Mucosa of descending colon (tissue), 3 donors: Measurements from ENCODE around the gene VSIG10L2. TPM values are rescaled to one million over a fixed set of nuclear protein-coding genes. Genes with fewer than 3 reads are reported as not detected.
A peak's percentile ranks its signal among the peaks of the same experiment; 100 is the strongest.

ENCODE experiments used
- ATAC-seq: fragments of 200-7000 bp; cut with Tn5 transposase; one replicate; pipeline ENCODE4 v1.9.1; 2020; ENCODE audit warnings: mild to moderate bottlenecking, moderate library complexity
- DNase-seq, 3 donors: peaks; one replicate each; pipeline ENCODE4 v3.0.0-alpha.2; 2020
- H3K36me3 ChIP-seq: fragments of 200-600 bp; one replicate; pipeline ENCODE4 v1.8.0; 2021; ENCODE audit warnings: low read depth, mild to moderate bottlenecking
- H3K4me1 ChIP-seq: fragments of 200-600 bp; one replicate; pipeline ENCODE4 v1.8.0; 2021; ENCODE audit warnings: low read depth, mild to moderate bottlenecking
- H3K4me3 ChIP-seq: fragments of 200-600 bp; one replicate; pipeline ENCODE4 v1.8.0; 2021; ENCODE audit warnings: mild to moderate bottlenecking
- H3K9me3 ChIP-seq: fragments of 200-600 bp; one replicate; pipeline ENCODE4 v1.8.0; 2021; ENCODE audit warnings: mild to moderate bottlenecking
- CTCF ChIP-seq: fragments of 200-600 bp; IDR thresholded peaks from one replicate; pipeline ENCODE4 v1.8.0; 2022; ENCODE audit warnings: antibody characterized with exemption, mild to moderate bottlenecking
- intact Hi-C, 2 donors: fragments of 100-400 bp; cut with DNase I in 1 of 2; cut with micrococcal nuclease in 1 of 2; formaldehyde crosslinking; loops; one replicate each; pipeline versions ENCODE4 v1.11.0 to v1.11.1; 2022; cut with DNase I, micrococcal nuclease
- total RNA-seq, 3 donors: library from RNA; stranded (reverse); fragmentation: NEBNext Ultra II Directional in 2 of 3; extraction: Animal tissue kit (Norgen Biotek cat#: 25700) in 2 of 3; gene quantifications; one replicate each; pipeline versions ENCODE4 v1.2.1 to v1.2.4, GENCODE V29; 2021 to 2023
- donor health status: DM: no; HTN: no; CAD: no; lungs with moderate emphysema.
- donor health status: DM: no; HTN: no; CAD: no.
- donor health status: DM: no; HTN: yes; CAD: no.

The VSIG10L2 gene
- total RNA-seq, 3 donors from 2014 or later = 0.09 TPM; not detected in 2

GRCh38 chr11:125956391-125957134 is 10.7 kb downstream of the VSIG10L2 start:
- intact Hi-C loops = no loop called here
- TF ChIP-seq CTCF = no peak
- Histone ChIP-seq H3K4me3 (no peak overlapping the region), H3K4me1 (no peaks in the 10 kb centered on the region), H3K9me3 (no peaks in the 10 kb centered on the region), H3K36me3 (no peaks in the 10 kb centered on the region)
- peak; percentile 10 for ATAC-seq
- DNase-seq = no peak

- intact Hi-C loops = no loop called here
- Histone ChIP-seq H3K36me3 (no peaks in the 10 kb centered on the region), H3K4me1 (no peaks in the 10 kb centered on the region), H3K4me3 (no peak overlapping the region), H3K9me3 (peaks cover 4% of the 10 kb centered on the region)
- no peak for TF ChIP-seq CTCF
- DNase-seq = no peak
- no peak for ATAC-seq
These were observed 11.9 kb downstream of the VSIG10L2 start for GRCh38 chr11:125957618-125958332.

GRCh38 chr11:125958872-125959400 is 13.1 kb downstream of the VSIG10L2 start:
- peaks cover 4% of the 10 kb centered on the region for H3K9me3 ChIP-seq
- H3K4me3 ChIP-seq = no peak overlapping the region
- H3K36me3 ChIP-seq = no peaks in the 10 kb centered on the region
- ATAC-seq (no peak), DNase-seq (no peak)
- no peak for TF ChIP-seq CTCF
- intact Hi-C loops = no loop called here
- H3K4me1 ChIP-seq = no peaks in the 10 kb centered on the region

- ATAC-seq (no peak), DNase-seq (no peak)
- Histone ChIP-seq H3K4me1 (no peaks in the 10 kb centered on the region), H3K36me3 (no peaks in the 10 kb centered on the region), H3K4me3 (no peak overlapping the region), H3K9me3 (peaks cover 4% of the 10 kb centered on the region)
- intact Hi-C loops = no loop called here
- TF ChIP-seq CTCF = no peak
These were observed 13.7 kb downstream of the VSIG10L2 start for GRCh38 chr11:125959511-125959910.

- ATAC-seq = no peak
These were observed 14.1 kb downstream of the VSIG10L2 start for GRCh38 chr11:125959931-125960330.

More at GRCh38 chr11:125959931-125960330, 14.1 kb downstream of the VSIG10L2 start:
- Histone ChIP-seq H3K4me3 (no peak overlapping the region), H3K4me1 (no peaks in the 10 kb centered on the region), H3K36me3 (no peaks in the 10 kb centered on the region), H3K9me3 (peaks cover 4% of the 10 kb centered on the region)
- intact Hi-C loops = no loop called here
- no peak for DNase-seq
- TF ChIP-seq CTCF = no peak
